LNCaP clone FGC (cell line): ENCODE results near the gene PTPRM.
A peak's percentile ranks its signal among the peaks of the same experiment; 100 is the strongest.

Source experiments
- DNase-seq: peaks from one replicate; pipeline ENCODE4 v3.0.0-alpha.2; 2011; ENCODE audit warnings: low read depth
- H3K4me3 ChIP-seq: 2 replicates; pipeline ENCODE4 v1.5.1; 2011; ENCODE audit warnings: mild to moderate bottlenecking, low read depth, low read length, control low read depth
- CTCF ChIP-seq: IDR thresholded peaks from 2 replicates; pipeline ENCODE4 v1.5.1; 2012; ENCODE audit warnings: mild to moderate bottlenecking; ENCODE audit not compliant: control insufficient read depth, insufficient read depth; ENCODE audit errors: extremely low read depth

The PTPRM gene

GRCh38 chr18:8300751-8301410 is 733.8 kb downstream of the PTPRM start:
- H3K4me3 ChIP-seq = no peak overlapping the region
- DNase-seq = peak; percentile 53
- TF ChIP-seq CTCF = no peak

- TF ChIP-seq CTCF = no peak
- peak; percentile 55 for DNase-seq
Observed at GRCh38 chr18:8301427-8302172, 734.5 kb downstream of the PTPRM start.

GRCh38 chr18:8303151-8303755 is 736.1 kb downstream of the PTPRM start:
- no peak overlapping the region for H3K4me3 ChIP-seq
- DNase-seq = no peak
- TF ChIP-seq CTCF = no peak

More at GRCh38 chr18:8301427-8302172, 734.5 kb downstream of the PTPRM start:
- no peak overlapping the region for H3K4me3 ChIP-seq

GRCh38 chr18:8307960-8308359 is 740.8 kb downstream of the PTPRM start:
- no peak for TF ChIP-seq CTCF
- DNase-seq = no peak
- no peak overlapping the region for H3K4me3 ChIP-seq

GRCh38 chr18:8313043-8313442 is 745.9 kb downstream of the PTPRM start:
- no peak for DNase-seq
- TF ChIP-seq CTCF = no peak

GRCh38 chr18:8314124-8314523 is 747.0 kb downstream of the PTPRM start:
- no peak overlapping the region for H3K4me3 ChIP-seq
- no peak for DNase-seq
- no peak for TF ChIP-seq CTCF

More at GRCh38 chr18:8313043-8313442, 745.9 kb downstream of the PTPRM start:
- no peak overlapping the region for H3K4me3 ChIP-seq
